HG03558 (cell line): ENCODE data around the gene MEGF11.

Source experiments
- ATAC-seq: cut with Tn5 transposase; IDR thresholded peaks from one replicate; pipeline ENCODE4 v1.9.1; 2021; ENCODE audit warnings: moderate number of reproducible peaks; ENCODE audit not compliant: unreplicated experiment; ENCODE audit errors: extremely low read depth

The MEGF11 gene

GRCh38 chr15:65937476-65937875 lies 316.1 kb downstream of the MEGF11 start:
- ATAC-seq: no peak

GRCh38 chr15:65937054-65937453 lies 316.5 kb downstream of the MEGF11 start:
- ATAC-seq: no peak

- no peak for ATAC-seq
Observed at GRCh38 chr15:65936282-65936681, 317.3 kb downstream of the MEGF11 start.

GRCh38 chr15:65935391-65935790 lies 318.2 kb downstream of the MEGF11 start:
- no peak for ATAC-seq

GRCh38 chr15:65931221-65931620 lies 322.3 kb downstream of the MEGF11 start:
- no peak for ATAC-seq

GRCh38 chr15:65930134-65930533 lies 323.4 kb downstream of the MEGF11 start:
- no peak for ATAC-seq

- no peak for ATAC-seq
Observed at GRCh38 chr15:65929573-65929972, 324.0 kb downstream of the MEGF11 start.

- no peak for ATAC-seq
Observed at GRCh38 chr15:65927545-65927944, 326.0 kb downstream of the MEGF11 start.

- ATAC-seq: no peak
Observed at GRCh38 chr15:65926899-65927298, 326.7 kb downstream of the MEGF11 start.

- ATAC-seq: no peak
Observed at GRCh38 chr15:65926459-65926858, 327.1 kb downstream of the MEGF11 start.

GRCh38 chr15:65925338-65925737 lies 328.2 kb downstream of the MEGF11 start:
- ATAC-seq: no peak

GRCh38 chr15:65924004-65924403 lies 329.5 kb downstream of the MEGF11 start:
- ATAC-seq: no peak

GRCh38 chr15:65923264-65923663 lies 330.3 kb downstream of the MEGF11 start:
- no peak for ATAC-seq

GRCh38 chr15:65922621-65923020 lies 330.9 kb downstream of the MEGF11 start:
- no peak for ATAC-seq

- no peak for ATAC-seq
Observed at GRCh38 chr15:65921780-65922179, 331.8 kb downstream of the MEGF11 start.

GRCh38 chr15:65920825-65921309 lies 332.7 kb downstream of the MEGF11 start:
- ATAC-seq: no peak

- ATAC-seq: no peak
Observed at GRCh38 chr15:65920121-65920520, 333.4 kb downstream of the MEGF11 start.

- no peak for ATAC-seq
Observed at GRCh38 chr15:65919353-65919752, 334.2 kb downstream of the MEGF11 start.

GRCh38 chr15:65918945-65919344 lies 334.6 kb downstream of the MEGF11 start:
- ATAC-seq: no peak

GRCh38 chr15:65918357-65918920 lies 335.1 kb downstream of the MEGF11 start:
- no peak for ATAC-seq

- no peak for ATAC-seq
Observed at GRCh38 chr15:65917936-65918335, 335.6 kb downstream of the MEGF11 start.

GRCh38 chr15:65917407-65917756 lies 336.2 kb downstream of the MEGF11 start:
- ATAC-seq: no peak
